ENCODE data around the gene NLRX1. TPM values are rescaled to one million over a fixed set of nuclear protein-coding genes. Genes with fewer than 3 reads are reported as not detected.

NLRX1 gene
- total and polyA plus RNA-seq, 10 donors, result 3.6 to 18.7 (median 14.0) TPM

GRCh38 chr11:119175493-119176077, 7.1 kb downstream of the NLRX1 start:
- Histone ChIP-seq H3K9me3 (no peaks in the 10 kb centered on the region), H3K27ac (no peak overlapping the region), H3K27me3 (replicated peaks in 1 of 7) (no peaks in the 10 kb centered on the region), H3K36me3 (peaks cover 0 to 75% (median 30%) of the 10 kb centered on the region in 6 donors), H3K4me1 (peaks cover 4 to 45% (median 18%) of the 10 kb centered on the region in 6 donors), H3K4me3 (no peak overlapping the region)
- intact Hi-C loops (cut with DNase I; ENCODE audit: low total_unique reads), result no loop called here
- TF ChIP-seq CTCF (IDR thresholded peaks at IDR 0.05 in 8 of 11, conservative IDR thresholded peaks at IDR 0.05 in 3 of 11), result no peak
- no peak for TF ChIP-seq POLR2A (IDR thresholded peaks at IDR 0.05)
- no peak for TF ChIP-seq POLR2AphosphoS5 (IDR thresholded peaks at IDR 0.05)
- WGBS, 5 donors, result 76 to 87% (median 79%) methylated on average over 6 of the region's 6 CpGs
- DNase-seq, result no peak

DNA sequence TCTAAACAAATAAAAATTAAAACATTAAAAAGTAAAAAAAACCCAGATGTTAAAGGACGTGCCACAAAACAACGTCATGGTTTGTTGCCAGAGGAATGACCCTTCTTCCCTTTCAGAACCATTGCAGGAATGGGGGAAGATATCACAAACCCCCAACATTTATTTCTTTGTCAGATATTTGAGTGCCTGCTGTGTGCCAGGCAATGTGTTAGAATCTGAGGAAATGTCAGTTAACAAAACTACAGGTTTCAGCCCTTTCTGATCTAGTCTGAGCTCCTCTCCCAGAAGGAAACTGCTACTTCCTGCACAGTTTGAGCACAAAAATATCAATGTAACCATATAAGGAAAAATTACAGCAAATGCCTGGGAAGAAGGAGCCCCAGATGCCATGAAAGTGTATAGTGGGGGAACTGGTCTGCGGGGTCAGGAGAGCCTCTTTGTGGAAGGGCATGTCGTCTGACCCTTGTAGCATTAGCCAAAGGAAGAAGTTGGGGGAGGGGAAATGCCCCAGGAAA, 9.7 kb downstream of the NLRX1 start:
- intact Hi-C loops (cut with DNase I; ENCODE audit: low total_unique reads), result no loop called here
- Histone ChIP-seq H3K4me3 (no peak overlapping the region), H3K9me3 (no peaks in the 10 kb centered on the region), H3K4me1 (peaks cover 4 to 53% (median 24%) of the 10 kb centered on the region in 6 donors), H3K27me3 (replicated peaks in 1 of 7) (no peaks in the 10 kb centered on the region), H3K36me3 (peaks cover 0 to 88% (median 39%) of the 10 kb centered on the region in 6 donors), H3K27ac (peak overlapping the region in 7 of 8 donors; percentile 19 to 63 (median 43))
- DNase-seq, result no peak
- WGBS, 5 donors, result 33 to 51% (median 42%) methylated on average over 4 of the region's 4 CpGs
- TF ChIP-seq POLR2AphosphoS5 (IDR thresholded peaks at IDR 0.05) (no peak), CTCF (IDR thresholded peaks at IDR 0.05 in 8 of 11, conservative IDR thresholded peaks at IDR 0.05 in 3 of 11) (no peak), POLR2A (IDR thresholded peaks at IDR 0.05) (no peak)

GRCh38 chr11:119179342-119179741, 10.8 kb downstream of the NLRX1 start:
- no peak overlapping the region for H3K4me3 ChIP-seq
- peaks cover 0 to 88% (median 31%) of the 10 kb centered on the region in 6 donors for H3K36me3 ChIP-seq
- intact Hi-C loops (cut with DNase I; ENCODE audit: low total_unique reads), result no loop called here
- no peaks in the 10 kb centered on the region for H3K27me3 ChIP-seq (replicated peaks in 1 of 7)
- peak overlapping the region in 2 of 8 donors; percentile 60 to 63 for H3K27ac ChIP-seq
- TF ChIP-seq CTCF (IDR thresholded peaks at IDR 0.05 in 8 of 11, conservative IDR thresholded peaks at IDR 0.05 in 3 of 11) (no peak), POLR2AphosphoS5 (IDR thresholded peaks at IDR 0.05) (no peak), POLR2A (IDR thresholded peaks at IDR 0.05) (no peak)
- DNase-seq, result no peak
- WGBS, 5 donors, result 94 to 99% (median 96%) methylated on average over 6 of the region's 6 CpGs
- H3K9me3 ChIP-seq, result no peaks in the 10 kb centered on the region
- peaks cover 4 to 53% (median 24%) of the 10 kb centered on the region in 6 donors for H3K4me1 ChIP-seq

DNA sequence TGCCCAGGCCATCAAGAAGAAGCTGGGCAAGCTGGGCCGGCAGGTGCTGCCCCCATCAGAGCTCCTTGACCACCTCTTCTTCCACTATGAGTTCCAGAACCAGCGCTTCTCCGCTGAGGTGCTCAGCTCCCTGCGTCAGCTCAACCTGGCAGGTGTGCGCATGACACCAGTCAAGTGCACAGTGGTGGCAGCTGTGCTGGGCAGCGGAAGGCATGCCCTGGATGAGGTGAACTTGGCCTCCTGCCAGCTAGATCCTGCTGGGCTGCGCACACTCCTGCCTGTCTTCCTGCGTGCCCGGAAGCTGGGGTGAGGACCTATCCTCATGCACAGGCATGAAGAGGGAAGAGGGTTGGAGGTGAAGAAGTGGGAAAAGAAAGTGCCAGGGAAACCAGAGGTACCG, 11.5 kb downstream of the NLRX1 start:
- TF ChIP-seq CTCF (IDR thresholded peaks at IDR 0.05 in 8 of 11, conservative IDR thresholded peaks at IDR 0.05 in 3 of 11) (no peak), POLR2AphosphoS5 (IDR thresholded peaks at IDR 0.05) (peak in 2 of 3 donors; percentile 15 to 59)
- Histone ChIP-seq H3K9me3 (no peaks in the 10 kb centered on the region), H3K36me3 (peaks cover 0 to 87% (median 25%) of the 10 kb centered on the region in 6 donors), H3K27me3 (replicated peaks in 1 of 7) (no peaks in the 10 kb centered on the region), H3K4me1 (peaks cover 4 to 53% (median 24%) of the 10 kb centered on the region in 6 donors), H3K27ac (no peak overlapping the region), H3K4me3 (no peak overlapping the region)
- no peak for DNase-seq
- 69 to 92% (median 87%) methylated on average over 9 to 10 of the region's 10 CpGs for WGBS, 5 donors
- intact Hi-C loops (cut with DNase I; ENCODE audit: low total_unique reads), result no loop called here
